SK-N-SH (cell line): ENCODE data around the gene IQGAP2. TPM values are rescaled to one million over a fixed set of nuclear protein-coding genes. Genes with fewer than 3 reads are reported as not detected.

Source experiments
- CTCF ChIA-PET: fragments of 300-600, 350-600 bp; formaldehyde crosslinking; extraction: SDS; loops from one replicate; lab custom pipeline; 2021; lab: Yijun Ruan, JAX
- POLR2A ChIA-PET: fragments of 350-600 bp; sonication (Branson Sonifier 250); formaldehyde crosslinking; extraction: SDS; loops from one replicate; lab custom pipeline; 2020; ENCODE audit warnings: antibody characterized with exemption, inconsistent platforms; lab: Yijun Ruan, JAX
- DNase-seq: peaks from one replicate; pipeline ENCODE4 v3.0.0; 2012
- H2AFZ ChIP-seq: fragments of 200-600 bp; sonication (generic); 2 replicates; pipeline ENCODE4 v1.8.1; 2016; ENCODE audit warnings: antibody characterized with exemption, mild to moderate bottlenecking, low read depth
- H3F3A ChIP-seq: fragments of 200-600 bp; sonication (generic); replicated peaks from 2 replicates; pipeline ENCODE3; 2016; ENCODE audit warnings: antibody characterized with exemption, mild to moderate bottlenecking; ENCODE audit not compliant: insufficient read depth
- H3K27ac ChIP-seq, 2 experiments: fragments of 200-500 bp in 1 of 2; fragments of 200-600 bp in 1 of 2; sonication (Bioruptor generic) in 1 of 2; sonication (generic), shearing (Covaris generic) in 1 of 2; 2 replicates each; pipeline versions ENCODE4 v1.5.1 to v1.6.1; 2014 to 2016; ENCODE audit warnings: low read depth in 2 of 2, inconsistent platforms in 1 of 2, low read length in 1 of 2, mild to moderate bottlenecking in 1 of 2, mixed read lengths in 1 of 2
- H3K27me3 ChIP-seq: fragments of 200-600 bp; sonication (generic), shearing (Covaris generic); 2 replicates; pipeline ENCODE4 v1.6.1; 2016; ENCODE audit warnings: mixed run types; ENCODE audit not compliant: insufficient read depth
- H3K36me3 ChIP-seq, 2 experiments: fragments of 200-500 bp in 1 of 2; fragments of 200-600 bp in 1 of 2; sonication (Bioruptor generic) in 1 of 2; sonication (generic) in 1 of 2; replicated peaks in 1 of 2; 2 replicates each; pipeline versions ENCODE3 to v1.5.1; 2014 to 2016; ENCODE audit warnings: low read length in 1 of 2, mild to moderate bottlenecking in 1 of 2; ENCODE audit not compliant: insufficient read depth in 2 of 2, control insufficient read depth in 1 of 2
- H3K4me1 ChIP-seq, 2 experiments: fragments of 200-500 bp in 1 of 2; fragments of 200-600 bp in 1 of 2; sonication (Bioruptor generic) in 1 of 2; sonication (generic), shearing (Covaris generic) in 1 of 2; 2 replicates each; pipeline versions ENCODE4 v1.5.1 to v1.6.1; 2014 to 2016; ENCODE audit warnings: low read depth in 1 of 2, low read length in 1 of 2, mixed run types in 1 of 2; ENCODE audit not compliant: insufficient read depth in 2 of 2, control insufficient read depth in 1 of 2
- H3K4me2 ChIP-seq: fragments of 200-600 bp; sonication (generic), shearing (Covaris generic); 2 replicates; pipeline ENCODE4 v1.6.1; 2017; ENCODE audit warnings: mixed run types
- H3K4me3 ChIP-seq, 2 experiments: fragments of 200-500 bp in 1 of 2; fragments of 200-600 bp in 1 of 2; sonication (Bioruptor generic) in 1 of 2; sonication (generic), shearing (Covaris generic) in 1 of 2; 2 replicates each; pipeline versions ENCODE4 v1.5.1 to v1.8.1; 2014 to 2016; ENCODE audit warnings: low read depth in 2 of 2, inconsistent platforms in 1 of 2, low read length in 1 of 2, mild to moderate bottlenecking in 1 of 2, mixed read lengths in 1 of 2, moderate library complexity in 1 of 2
- H3K79me2 ChIP-seq: fragments of 200-600 bp; sonication (generic); 2 replicates; pipeline ENCODE4 v1.8.1; 2017; ENCODE audit warnings: mild to moderate bottlenecking; ENCODE audit not compliant: insufficient read depth
- H3K9ac ChIP-seq: fragments of 200-600 bp; sonication (generic); 2 replicates; pipeline ENCODE4 v1.6.1; 2017; ENCODE audit warnings: mixed run types
- H3K9me2 ChIP-seq: fragments of 200-600 bp; sonication (generic); 2 replicates; pipeline ENCODE4 v1.6.1; 2017; ENCODE audit warnings: mixed run types
- H3K9me3 ChIP-seq: fragments of 200-600 bp; sonication (generic); 2 replicates; pipeline ENCODE4 v1.6.1; 2017; ENCODE audit warnings: mixed run types, mild to moderate bottlenecking, moderate library complexity
- H4K20me1 ChIP-seq: fragments of 200-600 bp; sonication (generic); 2 replicates; pipeline ENCODE4 v1.6.1; 2017; ENCODE audit warnings: mild to moderate bottlenecking, mixed run types; ENCODE audit not compliant: insufficient read depth
- FOSL2 ChIP-seq: IDR thresholded peaks from 2 replicates; pipeline ENCODE4 v1.4.0; 2012; ENCODE audit warnings: low read depth, mild to moderate bottlenecking, moderate library complexity, borderline replicate concordance
- GATA2 ChIP-seq: sonication (generic); formaldehyde crosslinking; IDR thresholded peaks from 2 replicates; pipeline ENCODE4 v1.5.0; 2020; ENCODE audit warnings: mild to moderate bottlenecking, missing genetic modification reagents
- IRF3 ChIP-seq: fragments of 150-350 bp; IDR thresholded peaks from 2 replicates; pipeline ENCODE4 v1.6.1; 2016; ENCODE audit warnings: mild to moderate bottlenecking, low read depth, low read length
- JUND ChIP-seq: IDR thresholded peaks from 2 replicates; pipeline ENCODE4 v1.4.0; 2012
- NFIC ChIP-seq: IDR thresholded peaks from 2 replicates; pipeline ENCODE4 v1.4.0; 2012; ENCODE audit warnings: borderline replicate concordance
- RFX5 ChIP-seq: IDR thresholded peaks from 2 replicates; pipeline ENCODE4 v1.6.1; 2012; ENCODE audit warnings: mild to moderate bottlenecking, improper control_type of control experiment, low read length
- TEAD4 ChIP-seq: IDR thresholded peaks from 2 replicates; pipeline ENCODE4 v1.4.0; 2012; ENCODE audit warnings: mild to moderate bottlenecking, borderline replicate concordance; ENCODE audit not compliant: insufficient read depth
- USF2 ChIP-seq: fragments of 150-350 bp; IDR thresholded peaks from 2 replicates; pipeline ENCODE4 v1.6.1; 2017; ENCODE audit warnings: antibody characterized with exemption, low read length, low read depth, borderline replicate concordance
- YY1 ChIP-seq: IDR thresholded peaks from 2 replicates; pipeline ENCODE4 v1.4.0; 2012; ENCODE audit warnings: low read depth, mild to moderate bottlenecking
- WGBS: methylation state at CpG from one replicate; pipeline ENCODE4 v1.1.6; 2017; ENCODE audit warnings: low lambda C conversion rate; 5-methylcytosine and 5-hydroxymethylcytosine counted together
- polyA plus RNA-seq, 3 experiments: library from polyadenylated mRNA; depleted of rRNA; stranded (reverse); fragments of >200 nt; gene quantifications; 2 replicates each; pipeline ENCODE4 v1.2.3, GENCODE V29; 2012

The IQGAP2 gene
- polyA plus RNA-seq, 1 of the 3 experiments (the other 2 are of a cell fraction): 2.1 TPM

GRCh38 chr5:76652809-76653414, 249.8 kb downstream of the IQGAP2 start:
- Histone ChIP-seq H3K9me3 (0 out of 2 replicates have a peak, but pooled peaks cover 7% of the 10 kb centered on the region), H3K9me2 (no peaks in the 10 kb centered on the region), H3K36me3 (no peaks in the 10 kb centered on the region), H3K27ac (no peak overlapping the region), H3K9ac (no peak overlapping the region), H3K79me2 (no peaks in the 10 kb centered on the region), H3K4me3 (no peak overlapping the region), H3K4me1 (no peaks in the 10 kb centered on the region), H4K20me1 (no peaks in the 10 kb centered on the region), H3K27me3 (no peaks in the 10 kb centered on the region), H3K4me2 (no peak overlapping the region), H3F3A (no peaks in the 10 kb centered on the region), H2AFZ (no peak overlapping the region)
- TF ChIP-seq FOSL2 (no peak), GATA2 (CRISPR knock-in tag) (no peak), USF2 (no peak), RFX5 (no peak), JUND (no peak), TEAD4 (no peak), YY1 (no peak)
- WGBS: 84% methylated on average over 3 of the region's 3 CpGs
- POLR2A ChIA-PET: no interaction called here
- CTCF ChIA-PET: interaction anchor here (0.9 to 1.6 kb wide), 2 partner anchors 9 to 122 kb away, joined by 3 to 5 read pairs; no protein-coding TSS in a partner anchor
- DNase-seq: no peak

- H3K9ac ChIP-seq: no peak overlapping the region
- POLR2A ChIA-PET: no interaction called here
- WGBS: 95% methylated on average over 3 of the region's 3 CpGs
Observed at GRCh38 chr5:76657091-76657490, 254.0 kb downstream of the IQGAP2 start.

More at GRCh38 chr5:76657091-76657490, 254.0 kb downstream of the IQGAP2 start:
- no peaks in the 10 kb centered on the region for H3K79me2 ChIP-seq
- H3K4me1 ChIP-seq: peaks cover 0 to 12% of the 10 kb centered on the region in 2 experiments; a peak in 3 of 4 replicates
- DNase-seq: no peak
- no peaks in the 10 kb centered on the region for H3K27me3 ChIP-seq
- no peaks in the 10 kb centered on the region for H4K20me1 ChIP-seq
- no peak overlapping the region for H3K4me2 ChIP-seq
- H3K9me3 ChIP-seq: no peaks in the 10 kb centered on the region
- no peak overlapping the region for H3K4me3 ChIP-seq
- H3K27ac ChIP-seq: no peak overlapping the region
- no peaks in the 10 kb centered on the region for H3F3A ChIP-seq
- no peak overlapping the region for H2AFZ ChIP-seq
- H3K36me3 ChIP-seq: peaks cover 0 to 5% of the 10 kb centered on the region in 2 experiments
- CTCF ChIA-PET: interaction anchor here (0.9 to 1.4 kb wide), 2 partner anchors 13 to 117 kb away, joined by 3 to 5 read pairs; no protein-coding TSS in a partner anchor
- no peak for TF ChIP-seq IRF3
- no peak for TF ChIP-seq NFIC
- H3K9me2 ChIP-seq: no peaks in the 10 kb centered on the region
